Measurements from ENCODE around the gene NALCN.

The NALCN gene

DNA sequence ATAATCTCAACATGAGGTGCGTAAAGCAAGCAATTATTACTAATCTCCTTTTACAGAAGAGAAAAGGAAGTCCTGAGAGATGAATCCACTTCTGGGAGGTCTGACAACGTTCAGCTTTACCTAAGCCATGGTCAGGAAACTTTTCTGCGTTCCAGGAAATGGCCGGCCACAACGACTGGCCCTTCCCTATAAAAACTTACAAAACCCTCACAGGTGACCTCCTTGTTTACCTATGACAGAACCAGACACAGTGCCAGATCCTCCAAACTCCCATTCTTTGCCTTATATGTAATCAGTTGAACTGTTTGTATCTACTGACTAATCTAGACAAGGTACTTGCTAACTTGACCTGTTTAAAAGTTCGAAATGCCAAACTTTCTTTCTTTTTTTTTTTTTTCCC is 390.0 kb downstream of the NALCN start:
- POLR2A ChIA-PET: no interaction called here
- Histone ChIP-seq H3K9me3 (ENCODE audit: control insufficient read depth, insufficient read depth, low read depth, low read length) (no peaks in the 10 kb centered on the region), H3K36me3 (ENCODE audit: control insufficient read depth in 2 of 2, insufficient read depth in 1 of 2, low read length in 2 of 2) (no peaks in the 10 kb centered on the region), H3K27ac (ENCODE audit: extremely low read depth, low read depth, low read length) (no peak overlapping the region), H3K4me1 (ENCODE audit: control insufficient read depth, insufficient read depth, low read length) (no peaks in the 10 kb centered on the region), H3K4me3 (ENCODE audit: low read depth, low read length) (no peak overlapping the region)
- TF ChIP-seq ZNF580 (tag by site-specific recombination; IDR thresholded peaks at IDR 0.05): no peak
- CTCF ChIA-PET: no interaction called here

DNA sequence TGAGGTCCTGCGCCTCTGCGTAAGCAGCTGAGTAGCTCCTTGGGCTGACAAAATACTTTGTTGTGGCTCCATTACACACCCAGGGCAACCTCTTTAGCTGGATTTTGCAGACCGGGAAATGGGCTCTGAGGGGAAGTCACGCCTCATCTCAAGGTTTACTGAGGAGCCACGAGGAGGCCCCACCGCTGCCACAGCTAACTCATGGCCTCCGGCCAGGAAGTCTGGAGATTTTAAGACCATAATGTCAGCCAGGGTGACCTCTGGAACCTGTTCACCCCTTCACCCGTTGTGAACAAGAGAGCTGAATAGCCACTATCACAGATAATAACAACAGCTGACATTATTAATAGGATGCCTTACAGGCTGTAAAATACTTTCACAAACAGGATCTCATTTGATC is 390.4 kb downstream of the NALCN start:
- ChIA-PET CTCF (interaction anchor here (0.5 kb wide), 1 partner anchor 94 kb away, joined by 3 read pairs; no protein-coding TSS in a partner anchor), POLR2A (no interaction called here)
- Histone ChIP-seq H3K9me3 (ENCODE audit: control insufficient read depth, insufficient read depth, low read depth, low read length) (no peaks in the 10 kb centered on the region), H3K27ac (ENCODE audit: extremely low read depth, low read depth, low read length) (no peak overlapping the region), H3K4me3 (ENCODE audit: low read depth, low read length) (no peak overlapping the region), H3K36me3 (ENCODE audit: control insufficient read depth in 2 of 2, insufficient read depth in 1 of 2, low read length in 2 of 2) (no peaks in the 10 kb centered on the region), H3K4me1 (ENCODE audit: control insufficient read depth, insufficient read depth, low read length) (no peaks in the 10 kb centered on the region)
- no peak for TF ChIP-seq ZNF114 (tag by site-specific recombination; IDR thresholded peaks at IDR 0.05)
- TF ChIP-seq ZNF37A (tag by site-specific recombination; IDR thresholded peaks at IDR 0.05): no peak
- no peak for TF ChIP-seq ZNF623 (tag by site-specific recombination; IDR thresholded peaks at IDR 0.05)
- TF ChIP-seq GLI2 (tag by site-specific recombination; IDR thresholded peaks at IDR 0.05; ENCODE audit: borderline replicate concordance, low read depth): no peak
- TF ChIP-seq BCL11A (tag by site-specific recombination; IDR thresholded peaks at IDR 0.05; ENCODE audit: low read depth): no peak
- TF ChIP-seq SETDB1 (IDR thresholded peaks at IDR 0.05; ENCODE audit: insufficient read length, low read length): no peak
- no peak for TF ChIP-seq ZNF561 (tag by site-specific recombination; IDR thresholded peaks at IDR 0.05; ENCODE audit: borderline replicate concordance)
- no peak for TF ChIP-seq ZNF302 (tag by site-specific recombination; IDR thresholded peaks at IDR 0.05; ENCODE audit: low read depth)
- TF ChIP-seq ZNF677 (tag by site-specific recombination; IDR thresholded peaks at IDR 0.05): no peak

GRCh38 chr13:101025519-101025918 is 390.8 kb downstream of the NALCN start:
- no peak overlapping the region for H3K27ac ChIP-seq (ENCODE audit: extremely low read depth, low read depth, low read length)
- H3K4me1 ChIP-seq (ENCODE audit: control insufficient read depth, insufficient read depth, low read length): no peaks in the 10 kb centered on the region
- CTCF ChIA-PET: interaction anchor here (0.5 kb wide), 1 partner anchor 95 kb away, joined by 3 read pairs; no protein-coding TSS in a partner anchor
- H3K36me3 ChIP-seq (ENCODE audit: control insufficient read depth in 2 of 2, insufficient read depth in 1 of 2, low read length in 2 of 2): no peaks in the 10 kb centered on the region
- no peak overlapping the region for H3K4me3 ChIP-seq (ENCODE audit: low read depth, low read length)
- POLR2A ChIA-PET: no interaction called here
- TF ChIP-seq, protein P1, sequence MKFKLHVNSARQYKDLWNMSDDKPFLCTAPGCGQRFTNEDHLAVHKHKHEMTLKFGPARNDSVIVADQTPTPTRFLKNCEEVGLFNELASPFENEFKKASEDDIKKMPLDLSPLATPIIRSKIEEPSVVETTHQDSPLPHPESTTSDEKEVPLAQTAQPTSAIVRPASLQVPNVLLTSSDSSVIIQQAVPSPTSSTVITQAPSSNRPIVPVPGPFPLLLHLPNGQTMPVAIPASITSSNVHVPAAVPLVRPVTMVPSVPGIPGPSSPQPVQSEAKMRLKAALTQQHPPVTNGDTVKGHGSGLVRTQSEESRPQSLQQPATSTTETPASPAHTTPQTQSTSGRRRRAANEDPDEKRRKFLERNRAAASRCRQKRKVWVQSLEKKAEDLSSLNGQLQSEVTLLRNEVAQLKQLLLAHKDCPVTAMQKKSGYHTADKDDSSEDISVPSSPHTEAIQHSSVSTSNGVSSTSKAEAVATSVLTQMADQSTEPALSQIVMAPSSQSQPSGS (tag by site-specific recombination; IDR thresholded peaks at IDR 0.05; ENCODE audit: low read depth): no peak
- TF ChIP-seq, protein P2, sequence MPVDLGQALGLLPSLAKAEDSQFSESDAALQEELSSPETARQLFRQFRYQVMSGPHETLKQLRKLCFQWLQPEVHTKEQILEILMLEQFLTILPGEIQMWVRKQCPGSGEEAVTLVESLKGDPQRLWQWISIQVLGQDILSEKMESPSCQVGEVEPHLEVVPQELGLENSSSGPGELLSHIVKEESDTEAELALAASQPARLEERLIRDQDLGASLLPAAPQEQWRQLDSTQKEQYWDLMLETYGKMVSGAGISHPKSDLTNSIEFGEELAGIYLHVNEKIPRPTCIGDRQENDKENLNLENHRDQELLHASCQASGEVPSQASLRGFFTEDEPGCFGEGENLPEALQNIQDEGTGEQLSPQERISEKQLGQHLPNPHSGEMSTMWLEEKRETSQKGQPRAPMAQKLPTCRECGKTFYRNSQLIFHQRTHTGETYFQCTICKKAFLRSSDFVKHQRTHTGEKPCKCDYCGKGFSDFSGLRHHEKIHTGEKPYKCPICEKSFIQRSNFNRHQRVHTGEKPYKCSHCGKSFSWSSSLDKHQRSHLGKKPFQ (tag by site-specific recombination; IDR thresholded peaks at IDR 0.05): no peak
- TF ChIP-seq ZNF843 (tag by site-specific recombination; IDR thresholded peaks at IDR 0.05): no peak
- TF ChIP-seq SCRT1 (tag by site-specific recombination; IDR thresholded peaks at IDR 0.05; ENCODE audit: borderline replicate concordance): no peak
- no peak for TF ChIP-seq HOXD13 (CRISPR knock-in tag; IDR thresholded peaks at IDR 0.05; ENCODE audit: borderline replicate concordance)
- no peak for TF ChIP-seq ZNF132 (tag by site-specific recombination; IDR thresholded peaks at IDR 0.05; ENCODE audit: borderline replicate concordance)
- no peak for TF ChIP-seq ZNF664 (tag by site-specific recombination; IDR thresholded peaks at IDR 0.05)
- TF ChIP-seq TRIM28 (IDR thresholded peaks at IDR 0.05; ENCODE audit: borderline replicate concordance, low read length): no peak
- TF ChIP-seq ZNF248 (tag by site-specific recombination; IDR thresholded peaks at IDR 0.05): no peak
- TF ChIP-seq ZNF426 (tag by site-specific recombination; IDR thresholded peaks at IDR 0.05): no peak
- no peak for TF ChIP-seq ZNF174 (tag by site-specific recombination; IDR thresholded peaks at IDR 0.05)
- TF ChIP-seq ZFHX2 (tag by site-specific recombination; conservative IDR thresholded peaks at IDR 0.05): no peak
- no peak for TF ChIP-seq ZNF791 (tag by site-specific recombination; IDR thresholded peaks at IDR 0.05)
- TF ChIP-seq ZIC2 (tag by site-specific recombination; IDR thresholded peaks at IDR 0.05): no peak
- no peak for TF ChIP-seq ZBTB1 (tag by site-specific recombination; IDR thresholded peaks at IDR 0.05)
- no peak for TF ChIP-seq ZNF530 (tag by site-specific recombination; IDR thresholded peaks at IDR 0.05; ENCODE audit: low read depth)
- TF ChIP-seq SP3 (tag by site-specific recombination; IDR thresholded peaks at IDR 0.05): no peak
- H3K9me3 ChIP-seq (ENCODE audit: control insufficient read depth, insufficient read depth, low read depth, low read length): no peaks in the 10 kb centered on the region

Measured in HEK293 (cell line).